ENCODE results near the gene SCNM1.
"Not testable (repeated sequence)": the region's sequence is repeated elsewhere in the genome, so short reads cannot be mapped to it uniquely, and the experiment has no call there.

SCNM1 gene

DNA sequence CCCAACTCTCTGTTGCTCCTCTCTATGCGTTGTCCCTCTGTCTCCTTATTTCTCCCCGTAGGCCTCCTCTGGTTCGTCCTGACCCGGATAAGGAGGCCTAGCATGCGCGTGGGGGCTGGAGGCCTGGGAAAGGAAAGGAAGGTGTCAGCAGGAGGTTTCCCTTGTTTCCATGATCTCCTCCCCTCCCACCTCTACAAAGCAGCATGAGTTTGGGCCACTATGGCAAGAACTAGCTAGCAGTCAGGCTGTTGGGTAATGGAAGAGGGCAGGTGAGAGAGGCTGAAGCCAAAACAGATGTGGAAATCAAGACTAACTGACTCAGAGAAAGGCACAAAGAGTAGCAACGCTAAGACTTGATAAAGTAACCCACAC, 18.8 kb upstream of the SCNM1 start:
- no peak for DNase-seq

DNA sequence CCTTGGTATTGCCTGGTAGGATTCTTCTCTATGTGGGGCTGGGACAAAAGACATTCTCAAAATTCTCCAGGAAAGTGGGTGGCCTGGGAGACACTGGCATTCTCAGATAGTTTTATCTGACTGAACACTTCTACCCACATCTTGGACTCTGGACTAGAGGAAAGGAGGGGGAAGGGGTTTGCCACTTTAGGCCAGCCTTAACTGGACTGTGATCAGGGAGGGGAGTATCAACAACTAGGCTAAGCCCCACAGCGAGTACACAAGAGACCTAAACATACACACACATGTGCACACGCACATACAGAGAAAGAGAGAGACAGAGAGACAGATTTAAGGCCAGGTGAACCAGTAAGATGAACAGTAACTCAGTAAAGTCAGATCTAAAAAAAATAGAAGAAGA, 18.3 kb upstream of the SCNM1 start:
- DNase-seq, result no peak

DNA sequence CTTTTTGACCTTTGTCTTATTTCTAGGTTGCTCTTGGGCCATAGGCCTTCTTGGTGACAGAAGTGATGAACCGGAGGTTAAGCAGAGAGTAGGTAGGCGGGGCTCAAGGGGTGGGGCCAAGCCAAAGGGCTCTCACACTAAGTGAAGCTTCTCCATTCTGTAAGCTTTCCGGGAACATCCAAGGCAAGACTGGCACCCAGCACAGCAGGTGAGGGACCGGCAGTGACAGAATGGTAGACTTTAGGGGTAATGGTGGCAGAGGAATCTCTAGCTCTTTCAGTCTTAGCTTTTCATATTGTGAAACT, 9.5 kb upstream of the SCNM1 start, which contains the start of gene TNFAIP8L2:
TSS of gene TNFAIP8L2 (plus strand) at position 135 of the 305 bp plus-strand sequence. CDS start 2,049 bp downstream, outside the sequence.
- peak; percentile 87 for DNase-seq

DNA sequence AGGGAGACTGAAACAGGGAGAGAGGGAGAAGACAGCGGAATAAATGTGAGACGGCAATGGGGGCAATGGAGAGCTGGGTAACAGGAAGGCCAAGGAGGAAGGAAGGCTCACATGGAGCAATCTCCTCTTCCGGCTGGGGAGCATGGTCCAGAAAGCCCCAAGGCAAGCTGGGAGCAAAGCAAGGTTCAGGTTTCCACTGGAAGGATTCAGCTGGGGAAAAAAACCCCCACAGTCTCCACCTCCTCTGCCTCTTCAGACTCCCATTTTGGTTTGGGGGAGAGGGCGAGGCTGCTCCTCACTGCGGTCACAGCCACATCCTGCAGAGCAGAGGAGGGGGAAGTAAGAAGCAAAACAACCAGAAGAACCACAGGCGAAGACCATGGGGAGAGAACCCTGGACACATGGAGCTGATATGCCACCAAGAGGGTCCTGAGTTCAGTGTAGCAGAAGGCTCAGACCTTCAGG, 8.8 kb upstream of the SCNM1 start:
- DNase-seq, result peak; percentile 50

DNA sequence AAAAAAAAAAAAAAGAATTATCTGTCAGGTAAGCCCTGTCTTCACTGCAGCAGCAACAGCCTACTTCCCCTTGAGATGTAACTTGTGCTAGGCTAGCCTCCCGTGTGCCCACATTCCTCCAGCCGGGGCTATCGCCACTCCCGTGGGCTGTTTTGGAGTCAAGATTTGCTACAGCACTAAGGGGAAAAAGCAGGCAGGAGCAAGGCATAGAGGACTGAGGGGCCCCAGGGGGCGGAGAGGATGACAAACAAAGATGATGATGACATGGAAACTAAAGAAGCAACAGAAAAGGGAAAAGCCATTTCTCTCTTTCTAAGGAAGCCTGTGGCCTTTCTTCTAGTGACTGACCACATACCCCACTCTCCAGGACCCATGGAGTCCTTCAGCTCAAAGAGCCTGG, 7.6 kb upstream of the SCNM1 start:
- DNase-seq, result peak; percentile 76

DNA sequence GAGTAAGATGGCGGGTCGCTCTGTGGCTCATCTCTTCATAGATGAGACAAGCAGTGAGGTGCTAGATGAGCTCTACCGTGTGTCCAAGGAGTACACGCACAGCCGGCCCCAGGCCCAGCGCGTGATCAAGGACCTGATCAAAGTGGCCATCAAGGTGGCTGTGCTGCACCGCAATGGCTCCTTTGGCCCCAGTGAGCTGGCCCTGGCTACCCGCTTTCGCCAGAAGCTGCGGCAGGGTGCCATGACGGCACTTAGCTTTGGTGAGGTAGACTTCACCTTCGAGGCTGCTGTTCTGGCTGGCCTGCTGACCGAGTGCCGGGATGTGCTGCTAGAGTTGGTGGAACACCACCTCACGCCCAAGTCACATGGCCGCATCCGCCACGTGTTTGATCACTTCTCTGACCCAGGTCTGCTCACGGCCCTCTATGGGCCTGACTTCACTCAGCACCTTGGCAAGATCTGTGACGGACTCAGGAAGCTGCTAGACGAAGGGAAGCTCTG, 7.1 kb upstream of the SCNM1 start:
- peak; percentile 21 for DNase-seq

DNA sequence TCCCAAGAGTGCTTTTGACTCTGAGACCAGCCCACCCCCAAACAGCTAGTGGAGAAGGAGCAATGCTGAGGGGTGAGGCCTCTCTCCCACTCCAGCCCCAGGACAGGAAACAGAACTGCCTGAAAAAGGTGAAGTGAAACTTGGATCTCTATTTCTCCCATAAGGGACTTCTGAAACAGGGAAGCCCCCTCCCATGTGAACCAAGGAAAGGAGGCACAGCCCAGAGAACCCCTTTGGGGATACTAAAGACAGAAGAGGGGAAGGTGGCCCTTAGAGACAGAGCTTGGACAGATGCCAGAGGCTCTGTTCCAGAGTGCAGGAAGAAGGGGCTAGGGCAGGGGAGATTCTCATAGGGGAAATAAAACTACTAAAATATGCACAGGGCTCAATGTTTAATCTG, 6.6 kb upstream of the SCNM1 start:
- DNase-seq, result peak; percentile 68

DNA sequence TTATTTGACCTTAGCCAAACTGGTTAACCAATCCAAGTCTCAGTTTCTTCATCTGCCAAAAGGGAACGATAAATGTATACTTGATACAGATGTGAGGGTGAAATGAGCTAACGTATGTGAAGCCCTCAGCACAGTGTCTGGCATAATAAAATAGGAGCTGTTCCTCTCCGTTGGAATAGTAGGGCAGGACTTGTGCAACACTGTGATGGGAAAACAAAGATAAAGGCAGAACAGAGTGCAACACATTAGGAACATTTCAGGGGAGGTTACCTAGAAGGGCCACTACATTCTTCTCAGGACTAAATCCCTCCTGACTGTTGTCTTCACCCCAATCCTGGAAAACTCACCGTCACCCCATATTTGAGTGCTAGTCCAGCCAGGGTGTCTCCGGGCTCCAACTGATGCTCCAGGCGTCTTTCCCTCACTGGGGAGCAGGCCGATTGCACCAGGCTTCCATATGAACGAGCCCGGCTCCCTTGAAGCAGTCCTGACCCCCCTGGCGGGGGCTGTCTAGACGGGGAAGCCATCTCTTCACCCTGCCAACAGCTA, 1.1 kb upstream of the SCNM1 start:
- DNase-seq, result no peak

DNA sequence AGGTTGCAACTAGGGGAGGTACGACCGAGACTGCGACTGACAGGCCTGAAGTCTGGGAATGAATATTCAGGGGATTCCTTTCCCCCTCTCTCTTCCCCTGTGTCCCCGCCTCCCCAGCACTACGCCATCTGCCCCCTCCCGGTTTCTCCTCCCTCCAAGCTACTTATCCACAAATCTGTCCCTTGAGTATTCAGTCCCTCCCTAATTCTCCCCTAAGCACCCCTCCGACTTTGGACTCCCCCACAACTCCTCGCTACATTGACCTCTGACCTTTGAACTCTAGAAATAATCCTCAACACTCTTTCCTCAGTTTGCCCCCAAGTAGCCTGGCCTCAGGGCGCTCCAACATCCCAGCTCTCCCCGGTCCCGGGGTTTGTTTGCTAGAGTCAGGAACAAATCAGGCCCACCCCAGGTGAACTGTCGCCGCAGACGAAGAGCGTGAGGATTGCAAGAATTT, 635 bp upstream of the SCNM1 start:
- no peak for DNase-seq

DNA sequence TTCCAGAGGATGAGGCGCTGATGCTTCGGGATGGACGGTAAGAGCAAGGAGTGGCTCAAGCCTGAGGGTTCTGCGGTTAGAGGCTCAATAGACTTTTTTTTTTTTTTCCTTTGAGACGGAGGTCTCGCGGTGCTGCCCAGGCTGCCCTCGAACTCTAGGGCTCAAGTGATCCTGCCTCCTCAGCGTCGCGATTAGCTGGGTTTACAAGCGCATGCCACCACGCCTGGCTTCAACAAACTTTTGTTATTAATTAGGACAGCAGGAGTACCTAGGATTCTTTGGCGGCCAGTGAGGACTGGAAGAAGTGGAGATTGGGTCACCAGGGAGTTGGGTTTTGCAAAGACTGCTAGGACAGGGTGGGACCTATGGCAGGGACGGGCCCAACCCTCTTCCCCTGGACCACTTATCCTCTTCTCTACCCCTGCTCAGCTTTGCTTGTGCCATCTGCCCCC, 587 bp downstream of the SCNM1 start:
- DNase-seq, result peak; percentile 25

DNA sequence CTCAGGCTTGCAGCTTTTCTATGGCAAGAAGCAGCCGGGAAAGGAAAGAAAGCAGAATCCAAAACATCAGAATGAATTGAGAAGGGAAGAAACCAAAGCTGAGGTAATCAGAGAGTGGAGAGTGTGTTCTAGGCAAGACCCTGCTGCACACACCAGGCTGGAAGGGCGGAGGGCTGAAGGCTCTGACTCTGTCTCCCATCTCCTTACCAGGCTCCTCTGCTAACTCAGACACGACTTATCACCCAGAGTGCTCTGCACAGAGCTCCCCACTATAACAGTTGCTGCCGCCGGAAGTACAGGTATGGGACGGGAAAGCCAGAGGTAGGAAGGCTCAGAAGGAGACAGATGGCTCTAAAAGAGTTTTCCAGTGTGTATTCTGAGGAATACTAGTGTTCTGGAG, 1.2 kb downstream of the SCNM1 start:
- no peak for DNase-seq

DNA sequence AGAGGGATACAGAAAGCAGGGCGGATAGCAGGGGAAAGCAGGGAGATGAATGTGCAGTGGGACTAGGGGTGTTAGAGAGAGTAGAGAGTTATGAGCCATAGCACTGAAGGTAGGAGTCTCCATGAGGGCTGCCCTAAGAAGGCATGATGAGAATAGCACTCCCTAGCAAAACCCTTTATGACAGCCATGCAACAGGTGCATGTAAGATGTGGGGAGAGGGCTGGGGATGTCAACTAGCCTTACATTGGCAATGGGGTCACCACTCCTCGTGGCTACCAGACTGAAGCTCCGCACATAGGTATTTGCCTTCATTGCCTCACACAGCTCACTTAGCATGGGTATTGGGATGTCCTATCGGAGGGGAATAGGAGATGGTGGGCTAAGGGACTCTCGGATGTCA, 5.2 kb downstream of the SCNM1 start:
- DNase-seq, result no peak

DNA sequence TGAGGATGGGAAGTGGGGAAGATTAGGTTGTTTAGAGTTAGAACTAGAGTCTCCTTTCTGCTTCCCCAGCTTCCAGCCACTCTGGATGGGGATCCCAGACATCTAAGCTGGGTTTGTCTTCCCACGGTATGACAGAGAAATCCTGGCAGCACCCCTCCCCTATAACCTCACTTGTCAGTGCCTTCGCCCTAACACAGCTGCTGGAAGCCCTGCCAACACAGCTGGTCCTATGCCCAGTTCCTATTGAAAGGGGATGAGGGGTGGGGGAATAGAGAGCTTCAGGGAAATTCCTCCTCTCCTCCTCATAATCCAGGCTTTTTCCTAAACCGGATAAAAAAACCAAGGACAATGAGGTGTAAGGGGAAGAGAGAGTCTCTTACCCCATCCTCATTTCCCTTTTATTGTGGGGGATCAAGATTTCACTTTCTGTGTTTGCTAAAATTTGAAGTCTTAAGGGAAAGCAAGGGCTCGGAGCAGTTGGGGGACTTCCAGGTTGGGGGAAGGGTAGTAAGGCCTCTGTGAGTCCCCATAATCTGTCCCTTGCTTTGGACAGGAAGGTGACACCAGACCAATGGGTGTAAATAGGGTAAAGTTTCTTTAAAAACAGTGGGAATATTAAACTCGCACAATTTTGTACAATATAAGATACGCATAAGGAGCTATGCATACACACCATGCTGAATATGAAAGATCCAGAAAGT, 9.2 kb downstream of the SCNM1 start:
- peak; percentile 10 for DNase-seq

DNA sequence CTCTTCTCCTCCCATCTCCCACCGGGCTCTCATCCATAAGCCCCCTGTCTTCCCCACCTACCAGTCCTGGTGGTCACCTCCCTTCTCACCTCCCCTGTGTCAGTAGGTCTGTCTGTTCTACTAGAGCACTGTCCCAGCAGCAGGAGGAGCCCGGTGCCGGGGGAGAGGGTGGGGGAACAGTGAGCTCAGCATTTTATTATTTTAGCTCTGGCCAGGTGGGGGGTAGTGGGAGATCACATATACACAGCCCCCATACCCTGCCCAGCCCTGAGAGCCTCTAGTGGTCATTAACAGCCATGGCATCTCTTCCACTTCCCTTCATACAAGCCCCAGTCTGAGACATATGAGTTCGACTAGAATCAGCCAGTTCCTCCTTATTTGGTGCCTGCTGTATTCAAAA, 9.9 kb downstream of the SCNM1 start, which contains the start of gene TMOD4:
TSS of gene TMOD4 (minus strand) at position 119 of the 400 bp plus-strand sequence. CDS start 1,106 bp downstream, outside the sequence.
- DNase-seq, result peak; percentile 52

DNA sequence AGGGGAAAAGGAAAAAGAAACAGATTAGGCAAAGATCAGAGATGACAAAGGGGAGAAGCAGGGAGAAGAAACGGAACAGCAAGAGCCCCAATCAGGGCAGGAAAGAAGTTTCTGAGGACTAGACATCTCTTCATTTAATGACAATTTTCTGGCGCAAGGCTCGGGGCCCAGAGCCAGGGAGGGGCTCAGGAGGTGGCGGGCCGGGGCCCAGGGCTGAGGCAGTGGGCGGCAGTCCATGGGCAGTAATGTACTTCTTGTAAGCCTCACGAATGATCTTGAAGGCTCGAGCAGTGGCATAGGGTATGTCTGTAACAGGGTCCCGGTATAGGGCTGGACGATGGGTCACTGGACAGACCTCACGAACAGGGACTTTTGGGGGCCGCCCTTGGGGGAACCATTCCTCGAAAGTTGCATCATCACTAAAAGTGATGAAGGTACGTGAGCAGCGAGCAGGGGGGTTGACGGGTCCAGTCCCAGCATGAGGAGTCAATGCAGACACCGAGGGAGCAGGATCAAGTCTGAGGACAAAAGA, 10.6 kb downstream of the SCNM1 start:
- DNase-seq, result no peak

DNA sequence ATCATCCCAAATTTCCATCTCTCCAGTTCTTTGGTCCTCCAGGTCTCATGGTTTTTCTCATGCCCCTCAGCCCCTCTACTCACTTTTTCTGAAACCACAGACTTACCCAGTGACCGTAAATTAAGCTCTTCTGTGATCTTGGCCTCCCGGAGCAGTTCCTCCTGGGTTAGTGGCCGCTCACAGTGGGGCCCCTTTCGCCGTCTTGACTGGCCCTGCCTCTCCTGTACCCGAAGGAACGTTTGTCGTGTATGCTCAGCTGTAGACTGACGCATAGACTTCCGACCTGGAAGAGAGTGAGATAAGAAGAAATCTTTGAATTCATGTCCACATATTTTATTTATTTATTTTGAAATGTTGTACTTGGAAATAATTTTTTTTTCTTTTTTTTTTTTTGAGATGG, 18.3 kb downstream of the SCNM1 start:
- DNase-seq, result no peak

DNA sequence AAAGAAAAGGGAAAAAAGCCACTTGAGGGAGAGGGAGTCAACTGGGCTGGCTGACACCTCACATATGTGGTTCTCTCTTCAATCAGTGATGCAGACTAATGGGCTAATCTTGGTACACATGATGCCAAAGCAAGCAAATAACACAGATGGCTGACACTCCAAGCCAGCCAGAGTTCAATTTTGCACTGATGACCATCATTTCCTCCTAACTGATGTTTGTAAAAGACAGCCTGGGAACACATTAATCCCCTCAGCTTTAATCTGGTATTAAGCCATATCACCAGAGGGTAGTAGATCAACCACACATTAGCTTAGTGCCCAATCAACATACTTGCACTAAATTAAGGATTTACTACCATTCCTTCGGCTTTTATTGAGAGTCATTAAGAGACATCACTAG, 21.3 kb downstream of the SCNM1 start:
- no peak for DNase-seq

DNA sequence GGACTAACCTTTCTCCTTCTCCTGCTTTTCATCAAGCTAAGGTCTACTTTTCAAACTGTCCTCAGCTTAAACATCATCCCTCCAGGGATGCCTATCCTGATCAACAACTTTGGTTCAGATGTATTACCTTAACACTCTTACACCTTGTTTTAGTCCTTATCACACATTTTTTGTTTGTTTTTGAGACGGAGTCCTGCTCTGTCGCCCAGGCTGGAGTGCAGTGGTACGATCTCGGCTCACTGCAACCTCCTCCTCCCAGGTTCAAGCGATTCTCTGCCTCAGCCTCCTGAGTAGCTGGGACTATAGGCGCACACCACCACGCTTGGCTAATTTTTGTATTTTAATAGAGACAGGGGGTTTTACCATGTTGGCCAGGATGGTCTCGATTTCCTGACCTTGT, 22.7 kb downstream of the SCNM1 start:
- DNase-seq, result not testable (repeated sequence)

DNA sequence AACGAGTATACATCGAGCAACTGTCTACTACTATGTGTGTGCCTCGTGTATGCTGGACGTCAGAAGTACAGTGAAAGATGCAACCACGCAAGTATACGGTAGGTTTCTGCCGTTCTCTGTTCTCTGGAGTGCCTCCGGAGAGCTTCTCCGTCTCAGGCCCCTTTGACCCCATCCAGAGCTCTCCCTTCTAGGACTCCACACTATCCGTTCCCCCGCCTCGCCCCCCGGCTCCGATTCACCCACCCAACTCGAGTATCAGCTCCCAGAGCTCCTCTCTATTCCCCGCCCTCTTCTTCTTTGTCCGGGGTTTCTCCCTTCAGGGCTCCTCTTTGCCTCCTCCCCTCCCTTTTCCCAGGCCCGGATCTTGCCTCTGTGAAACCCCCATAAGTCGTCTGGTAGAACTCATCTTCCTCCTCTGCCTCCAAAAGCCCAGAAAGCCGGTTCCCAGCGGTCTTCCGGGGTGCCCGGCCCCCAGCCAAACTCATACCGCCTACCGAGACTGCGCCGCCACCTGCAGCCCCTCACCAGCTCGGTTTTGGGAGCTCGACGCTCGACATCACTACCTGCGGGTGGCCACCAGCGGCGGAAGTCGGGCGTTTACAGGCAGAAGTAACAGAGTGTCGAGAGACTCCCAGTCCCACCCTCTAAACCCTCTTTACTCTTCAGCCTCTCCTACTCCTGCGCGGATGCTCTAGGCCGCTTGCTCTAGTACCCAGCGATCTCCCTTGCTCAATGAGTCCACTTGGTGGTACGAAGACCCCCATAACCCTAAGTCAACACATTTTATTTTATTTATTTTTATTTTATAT, 23.9 kb downstream of the SCNM1 start, which contains the start of gene VPS72:
TSS of gene VPS72 (minus strand) at position 561 of the 809 bp plus-strand sequence. CDS start at position 485, 76 bp downstream.
- DNase-seq, result peak; percentile 85

DNA sequence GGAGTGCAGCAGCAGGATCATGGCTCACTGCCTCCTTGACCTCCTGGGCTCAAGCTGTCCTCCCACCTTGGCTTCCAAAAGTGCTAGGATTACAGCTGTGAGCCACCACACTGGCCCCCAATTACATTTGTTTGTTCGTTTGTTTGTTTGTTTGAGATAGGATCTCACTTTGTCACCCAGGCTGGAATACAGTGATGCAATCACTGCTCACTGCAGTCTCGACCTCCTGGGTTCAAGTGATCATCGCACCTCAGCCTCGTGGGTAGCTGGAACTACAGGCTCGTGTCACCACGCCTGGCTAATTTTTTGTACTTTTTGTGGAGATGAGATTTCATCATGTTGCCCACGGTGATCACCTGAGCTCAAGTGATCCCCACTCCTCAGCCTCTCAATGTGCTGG, 26.1 kb downstream of the SCNM1 start:
- DNase-seq, result no peak

DNA sequence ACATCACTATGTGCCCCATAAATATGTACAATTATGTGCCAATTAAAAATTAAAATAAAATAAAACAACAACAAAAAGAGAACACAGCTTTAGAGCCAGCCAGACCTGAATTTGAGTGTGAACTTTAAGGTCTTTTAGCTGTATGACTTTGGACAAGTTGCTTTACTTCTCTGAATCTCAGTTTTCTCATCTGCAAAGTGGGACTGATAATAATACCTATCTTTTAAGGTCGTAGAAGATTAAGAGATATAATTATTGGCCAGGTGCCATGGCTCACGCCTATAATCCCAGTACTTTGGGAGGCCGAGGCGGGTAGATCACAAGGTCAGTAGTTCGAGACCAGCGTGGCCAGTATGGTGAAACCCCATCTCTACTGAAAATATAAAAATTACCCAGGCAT, 27.4 kb downstream of the SCNM1 start:
- no peak for DNase-seq

DNA sequence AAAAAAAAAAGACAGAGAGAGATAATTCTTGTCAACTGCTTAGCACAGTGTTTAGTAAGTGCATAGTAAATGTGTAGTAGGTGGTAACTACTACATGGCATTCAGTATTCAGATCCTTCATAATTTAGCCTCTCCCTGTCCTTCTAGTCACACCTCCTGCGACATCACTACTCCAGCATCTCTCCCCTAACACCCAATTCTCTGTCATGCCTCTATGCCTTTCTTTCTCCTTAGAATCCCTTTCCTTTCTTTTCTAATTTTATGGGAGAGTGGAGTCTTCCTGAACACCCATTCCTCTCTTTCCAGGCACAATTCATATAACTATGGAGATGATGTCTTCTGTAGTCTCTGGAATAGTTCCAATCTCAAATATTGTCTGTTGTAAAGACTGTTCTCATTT, 27.9 kb downstream of the SCNM1 start:
- no peak for DNase-seq

DNA sequence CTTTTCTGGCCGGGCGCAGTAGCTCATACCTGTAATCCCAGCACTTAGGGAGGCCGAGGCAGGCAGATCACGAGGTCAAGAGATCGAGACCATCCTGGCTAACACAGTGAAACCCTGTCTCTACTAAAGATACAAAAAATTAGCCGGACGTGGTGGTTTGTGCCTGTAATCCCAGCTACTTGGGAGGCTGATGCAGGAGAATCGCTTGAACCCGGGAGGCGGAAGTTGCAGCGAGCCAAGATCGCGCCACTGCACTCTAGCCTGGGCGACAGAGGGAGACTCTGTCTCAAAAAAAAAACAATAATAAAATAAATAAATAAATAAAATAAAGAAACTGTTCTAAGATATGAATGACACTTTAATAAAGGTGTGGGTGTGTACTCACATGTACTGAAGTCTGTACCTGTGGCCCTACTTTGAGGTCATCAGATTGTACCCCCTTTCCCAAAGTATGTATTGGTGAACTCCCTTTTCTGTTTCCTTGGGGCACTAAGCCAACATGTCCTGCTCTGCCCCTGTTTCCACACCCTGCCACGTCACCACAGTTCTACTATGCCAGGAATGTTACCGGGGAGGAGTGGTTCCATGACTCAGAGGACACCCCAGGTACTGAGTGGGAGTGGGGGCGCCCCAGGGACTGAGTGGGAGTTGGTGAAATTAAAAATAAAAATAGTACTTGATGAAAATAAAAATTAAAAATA, 29.1 kb downstream of the SCNM1 start:
- DNase-seq, result not testable (repeated sequence)
